IPS-18c (cell line): ENCODE measurements around the gene CHRD.

Experiments used
- H3K4me3 ChIP-seq: 2 replicates; pipeline ENCODE4 v1.7.0; 2013; ENCODE audit warnings: low read depth, mild to moderate bottlenecking, low read length, moderate library complexity; ENCODE audit not compliant: insufficient read depth
- H3K9me3 ChIP-seq: one replicate; pipeline ENCODE4 v1.6.1; 2013; ENCODE audit warnings: mild to moderate bottlenecking, low read length, moderate library complexity; ENCODE audit not compliant: control insufficient read depth, insufficient read depth

CHRD gene

GRCh38 chr3:184388164-184388935 is 8.5 kb downstream of the CHRD start:
- Histone ChIP-seq H3K9me3 (no peaks in the 10 kb centered on the region), H3K4me3 (no peak overlapping the region)

- Histone ChIP-seq H3K4me3 (no peak overlapping the region), H3K9me3 (no peaks in the 10 kb centered on the region)
Observed at GRCh38 chr3:184388936-184389230, 9.0 kb downstream of the CHRD start.

- no peaks in the 10 kb centered on the region for H3K9me3 ChIP-seq
Observed at GRCh38 chr3:184389384-184389783, 9.5 kb downstream of the CHRD start.

GRCh38 chr3:184389935-184390528 is 10.2 kb downstream of the CHRD start:
- no peak overlapping the region for H3K4me3 ChIP-seq
- H3K9me3 ChIP-seq = no peaks in the 10 kb centered on the region

More at GRCh38 chr3:184389384-184389783, 9.5 kb downstream of the CHRD start:
- H3K4me3 ChIP-seq = no peak overlapping the region

GRCh38 chr3:184391266-184391665 is 11.4 kb downstream of the CHRD start:
- H3K4me3 ChIP-seq = no peak overlapping the region

GRCh38 chr3:184395320-184395660 is 15.4 kb downstream of the CHRD start:
- no peak overlapping the region for H3K4me3 ChIP-seq
- no peaks in the 10 kb centered on the region for H3K9me3 ChIP-seq

More at GRCh38 chr3:184391266-184391665, 11.4 kb downstream of the CHRD start:
- no peaks in the 10 kb centered on the region for H3K9me3 ChIP-seq

GRCh38 chr3:184399410-184399809 is 19.6 kb downstream of the CHRD start:
- H3K4me3 ChIP-seq = no peak overlapping the region
- H3K9me3 ChIP-seq = no peaks in the 10 kb centered on the region

- Histone ChIP-seq H3K4me3 (no peak overlapping the region), H3K9me3 (no peaks in the 10 kb centered on the region)
Observed at GRCh38 chr3:184405075-184406030, 25.5 kb downstream of the CHRD start.

GRCh38 chr3:184409331-184409926 is 29.6 kb downstream of the CHRD start:
- no peak overlapping the region for H3K4me3 ChIP-seq
- H3K9me3 ChIP-seq = no peaks in the 10 kb centered on the region

GRCh38 chr3:184409946-184410500 is 30.2 kb downstream of the CHRD start:
- Histone ChIP-seq H3K9me3 (no peaks in the 10 kb centered on the region), H3K4me3 (no peak overlapping the region)

- peaks cover 2% of the 10 kb centered on the region for H3K9me3 ChIP-seq
- no peak overlapping the region for H3K4me3 ChIP-seq
Observed at GRCh38 chr3:184414418-184415202, 34.8 kb downstream of the CHRD start.

GRCh38 chr3:184415203-184415490 is 35.3 kb downstream of the CHRD start:
- H3K4me3 ChIP-seq = no peak overlapping the region

GRCh38 chr3:184417619-184418327 is 37.9 kb downstream of the CHRD start:
- Histone ChIP-seq H3K9me3 (peaks cover 4% of the 10 kb centered on the region), H3K4me3 (no peak overlapping the region)

More at GRCh38 chr3:184415203-184415490, 35.3 kb downstream of the CHRD start:
- peaks cover 2% of the 10 kb centered on the region for H3K9me3 ChIP-seq

- H3K4me3 ChIP-seq = no peak overlapping the region
- peaks cover 5% of the 10 kb centered on the region for H3K9me3 ChIP-seq
Observed at GRCh38 chr3:184419171-184419570, 39.3 kb downstream of the CHRD start.

GRCh38 chr3:184423561-184423960 is 43.7 kb downstream of the CHRD start:
- Histone ChIP-seq H3K4me3 (no peak overlapping the region), H3K9me3 (peaks cover 3% of the 10 kb centered on the region)

GRCh38 chr3:184426691-184427141 is 46.9 kb downstream of the CHRD start:
- peaks cover 3% of the 10 kb centered on the region for H3K9me3 ChIP-seq
- no peak overlapping the region for H3K4me3 ChIP-seq
